ENCODE results near the gene RASA2. TPM values are rescaled to one million over a fixed set of nuclear protein-coding genes. Genes with fewer than 3 reads are reported as not detected.

RASA2 gene
- total and polyA plus RNA-seq, 11 donors, result 2.0 to 12.3 (median 3.4) TPM

- WGBS, 4 donors, result 26 to 33% (median 27%) methylated on average over 10 of the region's 10 CpGs
- peak; percentile 89 to 98 (median 97) for ATAC-seq
- no peak overlapping the region for H3K4me3 ChIP-seq
- no peaks in the 10 kb centered on the region for H3K27me3 ChIP-seq
- H3K9me3 ChIP-seq, result peaks cover 0 to 18% (median 0%) of the 10 kb centered on the region in 12 donors
- no peaks in the 10 kb centered on the region for H3K36me3 ChIP-seq
- H3K27ac ChIP-seq, result no peak overlapping the region
- peak; percentile 85 to 91 (median 89) for DNase-seq
- H3K4me1 ChIP-seq, result peaks cover 0 to 12% (median under 1%) of the 10 kb centered on the region in 12 donors
- intact Hi-C loops (cut with DNase I), result loop anchor here in 9 of 10 donors (1.0 to 10.0 kb wide), 6 partner anchors 100 to 455 kb away; no protein-coding TSS in a partner anchor
- TF ChIP-seq POLR2A (IDR thresholded peaks at IDR 0.05) (no peak), CTCF (IDR thresholded peaks at IDR 0.05) (peak; percentile 77 to 92 (median 87))
These were observed 26.6 kb upstream of the RASA2 start for GRCh38 chr3:141460097-141460704.

GRCh38 chr3:141462176-141462859 is 24.5 kb upstream of the RASA2 start:
- H3K36me3 ChIP-seq, result no peaks in the 10 kb centered on the region
- DNase-seq (no peak), ATAC-seq (no peak)
- no peak overlapping the region for H3K4me3 ChIP-seq
- intact Hi-C loops (cut with DNase I), result loop anchor here in 3 of 10 donors (5.0 to 10.0 kb wide), 2 partner anchors 100 to 452 kb away; no protein-coding TSS in a partner anchor
- WGBS, 4 donors, result 82 to 86% (median 83%) methylated on average over 3 of the region's 3 CpGs
- no peaks in the 10 kb centered on the region for H3K27me3 ChIP-seq
- TF ChIP-seq POLR2A (IDR thresholded peaks at IDR 0.05) (no peak), CTCF (IDR thresholded peaks at IDR 0.05) (no peak)
- H3K27ac ChIP-seq, result no peak overlapping the region
- H3K9me3 ChIP-seq, result peaks cover 0 to 20% (median 0%) of the 10 kb centered on the region in 12 donors
- H3K4me1 ChIP-seq, result peaks cover 0 to 6% (median 0%) of the 10 kb centered on the region in 12 donors

GRCh38 chr3:141465221-141465620 is 21.6 kb upstream of the RASA2 start:
- H3K27ac ChIP-seq, result no peak overlapping the region
- peaks cover 0 to 3% (median 0%) of the 10 kb centered on the region in 12 donors for H3K4me1 ChIP-seq
- H3K9me3 ChIP-seq, result peaks cover 0 to 20% (median 5%) of the 10 kb centered on the region in 12 donors
- ATAC-seq (no peak), DNase-seq (no peak)
- TF ChIP-seq CTCF (IDR thresholded peaks at IDR 0.05) (peak in 8 of 12 donors; percentile 8 to 45 (median 24)), POLR2A (IDR thresholded peaks at IDR 0.05) (no peak)
- no peaks in the 10 kb centered on the region for H3K36me3 ChIP-seq
- H3K27me3 ChIP-seq, result no peaks in the 10 kb centered on the region
- no peak overlapping the region for H3K4me3 ChIP-seq
- WGBS, 4 donors, result 75 to 87% (median 77%) methylated on average over 2 of the region's 2 CpGs
- intact Hi-C loops (cut with DNase I), result loop anchor here in 2 of 10 donors (10.0 kb wide), 1 partner anchor 450 kb away; no protein-coding TSS in a partner anchor

- no peaks in the 10 kb centered on the region for H3K4me1 ChIP-seq
- ATAC-seq, result no peak
- H3K27me3 ChIP-seq, result no peaks in the 10 kb centered on the region
- intact Hi-C loops (cut with DNase I), result loop anchor here in 2 of 10 donors (10.0 kb wide), 1 partner anchor 448 kb away; no protein-coding TSS in a partner anchor
- DNase-seq, result no peak
- H3K36me3 ChIP-seq, result no peaks in the 10 kb centered on the region
- H3K4me3 ChIP-seq, result no peak overlapping the region
- WGBS, 4 donors, result 77 to 91% (median 89%) methylated on average over 3 of the region's 3 CpGs
- TF ChIP-seq POLR2A (IDR thresholded peaks at IDR 0.05), result no peak
- no peak for TF ChIP-seq CTCF (IDR thresholded peaks at IDR 0.05)
- no peak overlapping the region for H3K27ac ChIP-seq
- peaks cover 0 to 20% (median 5%) of the 10 kb centered on the region in 12 donors for H3K9me3 ChIP-seq
These were observed 20.1 kb upstream of the RASA2 start for GRCh38 chr3:141466633-141467169.
